Upper lobe of right lung (tissue), 1 donor: ENCODE measurements around the gene C19orf38. TPM values are rescaled to one million over a fixed set of nuclear protein-coding genes. Genes with fewer than 3 reads are reported as not detected.

Source experiments
- ATAC-seq: fragments of 200-7000 bp; cut with Tn5 transposase; one replicate; pipeline ENCODE4 v1.9.1; 2020; ENCODE audit warnings: mild to moderate bottlenecking, moderate library complexity
- DNase-seq: peaks from one replicate; pipeline ENCODE4 v3.0.0-alpha.2; 2020
- H3K27ac ChIP-seq: fragments of 200-600 bp; one replicate; pipeline ENCODE4 v1.8.0; 2022
- H3K27me3 ChIP-seq: fragments of 200-600 bp; one replicate; pipeline ENCODE4 v1.8.0; 2022; ENCODE audit warnings: mild to moderate bottlenecking
- H3K36me3 ChIP-seq: fragments of 200-600 bp; one replicate; pipeline ENCODE4 v1.8.0; 2022
- H3K4me1 ChIP-seq: fragments of 200-600 bp; one replicate; pipeline ENCODE4 v1.8.0; 2022
- H3K4me3 ChIP-seq: fragments of 200-600 bp; one replicate; pipeline ENCODE4 v1.8.0; 2022; ENCODE audit warnings: mild to moderate bottlenecking
- H3K9me3 ChIP-seq: fragments of 200-600 bp; one replicate; pipeline ENCODE4 v1.8.0; 2022
- CTCF ChIP-seq: fragments of 200-600 bp; IDR thresholded peaks from one replicate; pipeline ENCODE4 v1.8.0; 2022; ENCODE audit warnings: antibody characterized with exemption
- intact Hi-C: fragments of 100-400 bp; cut with DNase I; formaldehyde crosslinking; loops from one replicate; pipeline ENCODE4 v1.11.0; 2022
- total RNA-seq: library from RNA; stranded (reverse); fragmentation: NEBNext Ultra II Directional; extraction: Animal tissue kit (Norgen Biotek cat#: 25700); gene quantifications from one replicate; pipeline ENCODE4 v1.2.1, GENCODE V29; 2021
- donor health status: DM: no; HTN: yes; CAD: no; lungs with severe emphysema.

C19orf38 gene
- total RNA-seq, 1 donor from 2014 or later, result 7.4 TPM

- no peaks in the 10 kb centered on the region for H3K4me1 ChIP-seq
- ATAC-seq (no peak), DNase-seq (no peak)
- H3K9me3 ChIP-seq, result no peaks in the 10 kb centered on the region
- peaks cover 76% of the 10 kb centered on the region for H3K36me3 ChIP-seq
- no peaks in the 10 kb centered on the region for H3K27me3 ChIP-seq
- H3K27ac ChIP-seq, result peak overlapping the region; percentile 60
- intact Hi-C loops, result no loop called here
- no peak for TF ChIP-seq CTCF
- no peak overlapping the region for H3K4me3 ChIP-seq
Observed at GRCh38 chr19:10818301-10819123, 29.7 kb upstream of the C19orf38 start.

DNA sequence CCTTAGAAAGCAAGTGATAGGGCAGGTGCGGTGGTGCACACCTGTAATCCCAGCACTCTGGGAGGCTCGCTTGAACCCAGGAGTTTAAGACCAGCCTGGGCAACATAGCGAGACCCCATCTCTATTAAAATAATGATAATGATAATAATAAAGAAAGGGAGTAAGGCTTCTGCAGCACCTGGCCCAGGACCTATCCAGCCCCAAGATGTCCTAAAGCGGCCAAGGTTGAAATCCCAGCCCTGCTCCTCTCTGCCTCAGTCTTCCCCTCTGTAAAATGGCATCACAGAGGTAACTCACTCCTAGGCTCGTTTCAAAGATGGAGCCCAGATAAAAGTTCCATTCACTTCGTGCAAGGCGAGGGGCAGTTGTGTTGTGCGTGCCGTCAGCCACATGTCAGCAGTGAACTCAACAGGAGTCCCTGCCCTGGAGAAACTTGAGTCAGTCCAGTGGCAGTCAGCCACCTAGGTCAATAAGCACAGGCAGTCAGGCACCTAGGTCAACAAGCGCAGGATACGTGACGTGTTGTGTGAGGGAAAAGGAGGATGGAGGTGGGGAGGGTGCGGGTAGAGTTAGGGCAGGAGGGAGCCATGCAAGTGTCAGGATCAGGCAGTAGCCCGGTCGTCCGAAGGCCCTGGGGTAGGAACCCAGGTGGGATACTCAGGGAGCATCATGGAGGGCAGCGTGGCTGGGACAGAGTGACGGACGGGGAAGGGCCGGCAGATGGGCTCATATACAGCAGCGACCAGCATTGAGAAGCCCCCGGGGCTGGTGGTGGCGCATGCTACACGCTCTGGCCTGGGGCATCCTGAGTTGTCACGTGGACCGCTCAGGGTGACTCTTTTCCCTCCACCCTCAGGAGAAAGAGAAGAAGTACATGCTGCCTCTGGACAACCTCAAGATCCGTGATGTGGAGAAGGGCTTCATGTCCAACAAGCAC, 28.8 kb upstream of the C19orf38 start:
- intact Hi-C loops, result no loop called here
- peaks cover 76% of the 10 kb centered on the region for H3K36me3 ChIP-seq
- H3K27me3 ChIP-seq, result no peaks in the 10 kb centered on the region
- H3K27ac ChIP-seq, result no peak overlapping the region
- no peak for TF ChIP-seq CTCF
- ATAC-seq, result no peak
- no peaks in the 10 kb centered on the region for H3K4me1 ChIP-seq
- no peak overlapping the region for H3K4me3 ChIP-seq
- no peak for DNase-seq
- no peaks in the 10 kb centered on the region for H3K9me3 ChIP-seq

DNA sequence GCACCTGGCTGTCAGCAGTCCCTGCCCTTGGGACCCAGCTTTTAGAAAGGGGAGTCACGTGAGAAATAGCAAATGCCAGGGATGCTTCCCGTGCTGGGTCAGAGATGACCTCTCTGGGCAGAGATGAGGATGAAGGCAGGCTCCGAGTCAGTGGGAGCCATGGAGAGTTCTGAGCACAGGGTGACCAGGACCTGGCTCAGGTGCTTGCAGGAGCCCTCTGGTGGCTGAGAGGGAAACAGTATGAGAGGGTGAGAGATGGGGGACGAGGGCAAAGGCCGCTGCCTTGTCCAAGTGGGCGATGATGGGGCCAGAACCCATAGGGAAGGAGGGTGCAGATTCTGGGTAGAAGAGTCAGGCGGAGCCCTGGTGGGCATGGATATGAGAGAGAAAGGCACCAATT, 28.0 kb upstream of the C19orf38 start:
- H3K9me3 ChIP-seq, result no peaks in the 10 kb centered on the region
- no peaks in the 10 kb centered on the region for H3K27me3 ChIP-seq
- DNase-seq (no peak), ATAC-seq (peak; percentile 6)
- H3K27ac ChIP-seq, result no peak overlapping the region
- intact Hi-C loops, result no loop called here
- TF ChIP-seq CTCF, result no peak
- no peaks in the 10 kb centered on the region for H3K4me1 ChIP-seq
- H3K4me3 ChIP-seq, result no peak overlapping the region
- peaks cover 77% of the 10 kb centered on the region for H3K36me3 ChIP-seq

DNA sequence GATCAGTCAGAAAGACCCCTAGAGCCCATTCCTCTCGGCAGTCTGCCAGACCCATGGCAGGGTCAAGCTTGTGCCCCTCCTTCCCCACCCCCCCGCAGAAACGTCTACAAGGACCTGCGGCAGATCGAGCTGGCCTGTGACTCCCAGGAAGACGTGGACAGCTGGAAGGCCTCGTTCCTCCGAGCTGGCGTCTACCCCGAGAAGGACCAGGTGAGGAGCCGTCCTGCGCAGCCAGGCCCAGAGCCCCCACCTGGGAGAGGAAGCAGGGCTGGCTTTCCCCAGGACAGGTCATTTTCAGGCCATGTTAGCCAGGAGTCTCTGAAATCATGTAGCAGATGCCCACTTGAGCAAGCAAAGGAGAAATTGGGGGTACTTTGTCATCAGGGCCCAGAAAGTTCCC, 24.5 kb upstream of the C19orf38 start:
- ATAC-seq (no peak), DNase-seq (no peak)
- H3K27me3 ChIP-seq, result no peaks in the 10 kb centered on the region
- peaks cover 96% of the 10 kb centered on the region for H3K36me3 ChIP-seq
- intact Hi-C loops, result no loop called here
- TF ChIP-seq CTCF, result no peak
- no peak overlapping the region for H3K27ac ChIP-seq
- H3K9me3 ChIP-seq, result no peaks in the 10 kb centered on the region
- H3K4me3 ChIP-seq, result no peak overlapping the region
- H3K4me1 ChIP-seq, result no peaks in the 10 kb centered on the region

GRCh38 chr19:10826231-10826630, 22.0 kb upstream of the C19orf38 start:
- no peak for TF ChIP-seq CTCF
- peak; percentile 53 for ATAC-seq

More at GRCh38 chr19:10826231-10826630, 22.0 kb upstream of the C19orf38 start:
- DNase-seq, result no peak
- intact Hi-C loops, result no loop called here
- peaks cover 98% of the 10 kb centered on the region for H3K36me3 ChIP-seq
- no peaks in the 10 kb centered on the region for H3K4me1 ChIP-seq
- H3K27ac ChIP-seq, result no peak overlapping the region
- no peaks in the 10 kb centered on the region for H3K27me3 ChIP-seq
- no peaks in the 10 kb centered on the region for H3K9me3 ChIP-seq
- no peak overlapping the region for H3K4me3 ChIP-seq
